Anterior cingulate cortex (tissue), 58 donors: ENCODE data around the gene DNPH1.

Source experiments
- DNase-seq, 58 donors: peaks; one replicate each; lab custom pipeline; 2025; lab: John Stamatoyannopoulos, UW

Gene DNPH1, protein sequence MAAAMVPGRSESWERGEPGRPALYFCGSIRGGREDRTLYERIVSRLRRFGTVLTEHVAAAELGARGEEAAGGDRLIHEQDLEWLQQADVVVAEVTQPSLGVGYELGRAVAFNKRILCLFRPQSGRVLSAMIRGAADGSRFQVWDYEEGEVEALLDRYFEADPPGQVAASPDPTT

DNA sequence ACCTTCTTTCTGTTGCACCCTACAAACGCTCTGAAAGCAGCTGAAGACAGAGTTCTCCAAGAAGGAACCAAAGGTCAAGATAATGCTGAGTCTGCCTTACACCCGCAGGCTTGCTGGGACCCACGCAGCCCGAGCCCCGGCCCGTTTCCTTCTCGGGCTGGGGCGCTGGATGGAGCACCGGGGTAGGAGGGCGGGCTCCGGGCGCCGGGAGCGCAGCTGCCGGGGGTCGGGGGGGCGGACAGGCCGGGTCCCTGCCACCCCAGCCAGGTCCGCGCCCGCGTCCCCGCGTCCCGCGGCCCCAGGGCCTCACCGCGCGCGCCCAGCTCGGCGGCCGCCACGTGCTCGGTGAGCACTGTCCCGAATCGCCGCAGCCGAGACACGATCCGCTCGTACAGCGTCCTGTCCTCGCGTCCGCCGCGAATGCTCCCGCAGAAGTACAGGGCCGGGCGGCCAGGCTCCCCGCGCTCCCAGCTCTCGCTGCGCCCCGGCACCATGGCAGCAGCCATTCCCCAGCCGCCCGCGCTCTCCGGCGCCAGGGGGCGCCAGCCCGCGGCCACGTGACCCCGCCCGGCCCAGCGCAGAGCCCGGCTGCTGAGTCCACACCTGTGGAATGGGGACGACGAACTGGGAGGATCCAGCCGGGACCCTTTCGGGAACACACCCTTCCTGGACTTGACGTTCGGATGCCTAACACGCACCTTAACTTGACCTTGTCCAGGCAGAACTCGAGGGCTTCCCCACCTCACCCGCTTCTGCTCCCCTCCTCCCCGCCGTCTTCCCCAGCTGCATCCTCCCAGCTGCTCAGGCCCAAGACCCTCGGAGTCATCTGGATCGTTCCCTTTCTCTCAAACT lies at the start of gene DNPH1:
DNPH1 (minus strand) TSS at position 531 of the 852 bp plus-strand sequence; CDS start at position 506, 25 bp downstream.
- peak in 54 of 58 donors; percentile 23 to 81 (median 64) for DNase-seq

DNA sequence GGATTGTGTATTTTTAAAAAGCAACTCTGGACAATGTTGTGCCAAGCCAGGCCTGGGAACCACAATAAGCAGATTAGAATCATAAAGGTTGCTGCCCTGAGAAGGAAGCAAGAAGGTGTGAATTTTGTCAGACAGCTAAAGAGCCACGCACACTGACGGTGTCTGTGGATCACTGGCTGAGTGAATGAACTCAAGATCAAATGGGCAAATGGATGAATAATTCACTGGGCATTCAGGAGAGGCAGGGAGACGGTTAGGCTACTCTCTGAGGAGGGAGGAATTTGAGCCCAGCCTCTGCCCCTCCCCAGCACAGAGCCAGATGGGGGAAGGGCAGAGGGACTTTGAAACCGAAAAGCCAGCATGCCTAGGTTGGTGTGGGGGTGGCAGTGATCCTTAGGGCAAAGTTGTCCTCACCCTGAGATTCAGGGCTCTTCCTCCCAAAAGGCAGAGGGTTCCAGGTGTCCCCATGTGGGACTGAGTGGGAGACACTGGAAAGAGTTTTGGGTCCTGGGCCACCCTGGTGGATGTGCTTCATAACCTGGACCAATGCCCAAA lies 49.3 kb upstream of the DNPH1 start:
- no peak for DNase-seq

DNA sequence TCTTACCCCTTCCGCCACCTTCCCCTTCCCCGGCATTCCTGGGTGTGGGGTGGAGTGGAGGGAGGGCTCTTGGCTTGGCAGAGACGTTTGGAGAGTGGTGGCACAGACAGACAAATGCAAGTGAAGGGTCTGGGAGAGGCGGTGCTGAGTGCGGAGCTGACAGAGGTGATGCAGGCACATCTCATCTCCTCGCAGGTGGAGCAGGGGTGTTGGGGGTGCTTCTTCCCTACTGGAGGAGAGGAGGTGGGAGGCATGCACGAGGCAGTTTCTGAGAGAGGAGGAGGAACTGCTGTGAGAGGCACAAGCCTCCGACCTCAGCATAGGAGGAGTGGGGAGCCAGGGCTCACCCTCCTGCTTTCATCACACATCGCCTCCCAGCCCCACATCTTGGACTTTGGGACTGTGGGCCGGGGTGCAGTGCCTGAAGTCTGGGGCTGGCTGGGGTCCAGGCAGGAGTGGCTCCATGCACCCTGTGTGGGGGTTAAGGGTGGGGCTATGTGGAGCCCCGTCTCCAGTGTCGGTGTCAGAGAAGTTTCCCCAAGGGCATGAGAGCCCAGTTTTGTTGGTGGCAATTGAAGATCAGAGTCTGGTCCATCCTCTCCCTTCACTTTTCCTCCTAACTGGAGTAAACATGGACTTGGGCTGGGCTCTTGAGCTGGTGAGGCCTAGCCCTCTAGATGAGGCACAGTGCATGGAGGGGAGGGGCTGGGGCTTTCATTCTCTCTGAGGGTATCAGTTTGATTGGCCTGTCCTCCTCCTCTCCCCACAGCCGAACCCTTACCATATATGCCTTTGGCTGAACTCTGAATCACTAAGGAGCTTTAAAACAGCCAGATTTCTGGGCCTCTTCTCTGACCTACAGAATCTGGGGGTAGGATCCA lies 48.6 kb upstream of the DNPH1 start:
- no peak for DNase-seq

DNA sequence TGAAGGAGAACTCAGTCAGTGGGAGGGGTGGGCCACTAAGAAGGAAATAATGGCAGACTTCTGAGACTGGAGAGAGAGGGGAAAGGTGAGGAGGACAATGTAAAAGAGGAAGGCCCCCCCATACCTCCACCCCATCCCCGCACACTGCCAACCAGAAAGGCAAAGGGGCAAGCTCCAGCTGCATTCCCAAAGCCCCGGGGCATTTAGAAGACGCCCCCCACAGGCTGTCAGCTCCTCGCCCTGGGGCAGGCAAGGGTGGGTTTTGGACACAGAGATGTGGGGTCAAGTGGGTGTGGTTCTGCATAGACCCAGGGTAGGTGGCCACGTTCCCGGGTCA lies 48.0 kb upstream of the DNPH1 start:
- no peak for DNase-seq

DNA sequence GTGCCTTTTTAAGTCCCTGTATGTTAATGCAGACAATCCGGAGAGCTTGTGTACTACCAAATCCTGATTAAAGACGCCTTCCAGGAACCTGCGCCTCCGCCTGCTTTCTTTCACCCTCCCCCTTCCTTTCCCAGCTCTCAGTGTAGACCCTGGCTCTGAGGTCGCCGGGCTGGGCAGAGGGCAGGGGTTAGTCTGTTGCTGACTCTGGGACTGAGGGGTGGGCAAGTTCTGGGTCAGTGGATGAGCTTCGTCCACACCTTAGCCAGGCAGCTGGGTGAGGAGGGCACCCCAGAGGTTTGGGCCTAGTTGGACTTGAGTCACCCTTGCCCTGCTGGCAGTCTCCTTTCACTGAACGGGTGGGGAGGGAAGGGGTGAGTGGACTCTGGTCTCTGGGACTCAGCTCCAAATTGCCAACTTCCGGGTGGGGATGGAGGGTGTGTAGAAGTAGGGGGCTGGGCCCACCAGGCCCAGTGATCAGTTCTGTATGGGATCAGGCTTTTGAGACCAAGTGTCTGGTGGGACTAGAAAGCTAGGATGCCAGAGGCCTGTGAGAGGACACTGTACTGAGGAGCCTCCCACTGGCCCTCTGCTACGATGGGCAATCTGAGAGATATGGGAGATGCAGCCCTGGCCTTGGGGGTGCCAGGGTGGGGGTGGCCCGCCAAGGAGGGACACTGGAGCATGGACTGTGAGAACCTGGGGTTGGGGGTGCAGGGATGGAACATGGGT lies 47.5 kb upstream of the DNPH1 start:
- peak in 1 of 58 donors; percentile 19 for DNase-seq

DNA sequence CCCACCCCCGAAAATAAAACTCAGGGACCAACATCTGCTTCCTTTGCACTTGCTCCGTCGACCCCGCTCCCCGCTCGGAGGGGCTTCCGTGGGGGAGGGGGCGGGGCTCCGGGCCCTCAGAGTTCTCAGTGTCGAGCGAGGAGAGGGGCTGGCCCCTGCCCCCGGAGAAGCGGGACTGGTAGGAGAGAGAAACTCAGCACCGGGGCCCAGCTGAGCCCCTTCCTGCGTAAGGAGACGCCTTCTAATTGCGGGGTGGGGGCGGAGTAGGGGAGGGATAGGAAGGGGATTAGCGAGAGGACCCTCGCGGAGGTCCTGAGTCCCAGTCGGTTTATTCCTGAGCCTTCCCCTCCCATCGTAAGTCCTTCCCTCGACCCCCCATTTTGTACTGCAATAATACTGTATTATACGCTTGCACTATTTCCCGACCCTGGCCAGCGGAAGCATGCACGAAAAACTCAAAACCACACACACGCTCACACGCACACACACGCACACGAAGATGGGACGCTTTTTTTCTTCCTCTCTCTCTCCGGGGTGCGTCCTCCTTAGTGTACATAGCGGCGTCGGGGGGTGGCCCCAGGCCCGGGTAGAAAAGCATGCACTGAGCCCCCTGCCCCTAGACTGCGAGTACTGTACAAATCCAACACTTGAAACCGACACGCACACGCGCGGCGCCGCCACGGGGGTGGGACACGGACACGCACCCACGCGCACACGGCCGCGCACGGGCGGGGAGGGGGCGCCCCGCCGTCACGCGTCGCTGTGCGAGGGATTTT lies 46.7 kb upstream of the DNPH1 start:
- no peak for DNase-seq

DNA sequence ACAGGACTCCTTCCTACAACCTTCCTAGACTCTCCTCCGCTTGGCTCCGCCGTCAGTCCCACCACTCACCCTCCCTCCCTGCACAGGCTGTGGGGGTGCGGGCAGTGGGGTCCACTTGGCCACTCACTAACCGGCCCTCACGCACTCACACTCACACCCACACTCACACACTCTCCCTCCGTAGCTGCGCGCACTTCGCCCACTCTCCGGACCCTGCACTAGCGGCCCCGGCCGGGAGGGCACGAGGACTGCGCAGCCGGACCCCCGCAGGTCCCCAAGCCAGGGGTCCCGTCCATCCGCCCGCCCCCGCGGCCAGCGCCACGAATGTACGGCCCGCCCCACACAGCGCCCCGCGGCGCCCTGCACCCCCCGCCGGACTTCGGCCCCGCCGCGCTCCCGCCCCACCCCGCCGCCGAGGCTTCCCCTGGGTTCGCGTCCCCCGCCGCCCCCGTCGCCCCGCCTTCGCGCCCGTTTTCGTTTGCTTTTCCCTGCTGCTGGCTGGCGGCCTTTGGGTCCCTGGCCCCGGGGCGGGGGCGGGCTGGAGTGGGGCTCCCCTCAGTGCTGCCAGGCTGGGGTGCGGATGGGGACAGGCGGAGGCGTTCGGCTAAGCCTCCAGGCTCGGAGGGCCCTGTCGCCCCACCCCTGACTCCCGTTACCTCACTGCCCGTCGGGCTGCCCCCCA lies 45.8 kb upstream of the DNPH1 start:
- DNase-seq, result peak in 3 of 58 donors; percentile 22 to 56 (median 24)

DNA sequence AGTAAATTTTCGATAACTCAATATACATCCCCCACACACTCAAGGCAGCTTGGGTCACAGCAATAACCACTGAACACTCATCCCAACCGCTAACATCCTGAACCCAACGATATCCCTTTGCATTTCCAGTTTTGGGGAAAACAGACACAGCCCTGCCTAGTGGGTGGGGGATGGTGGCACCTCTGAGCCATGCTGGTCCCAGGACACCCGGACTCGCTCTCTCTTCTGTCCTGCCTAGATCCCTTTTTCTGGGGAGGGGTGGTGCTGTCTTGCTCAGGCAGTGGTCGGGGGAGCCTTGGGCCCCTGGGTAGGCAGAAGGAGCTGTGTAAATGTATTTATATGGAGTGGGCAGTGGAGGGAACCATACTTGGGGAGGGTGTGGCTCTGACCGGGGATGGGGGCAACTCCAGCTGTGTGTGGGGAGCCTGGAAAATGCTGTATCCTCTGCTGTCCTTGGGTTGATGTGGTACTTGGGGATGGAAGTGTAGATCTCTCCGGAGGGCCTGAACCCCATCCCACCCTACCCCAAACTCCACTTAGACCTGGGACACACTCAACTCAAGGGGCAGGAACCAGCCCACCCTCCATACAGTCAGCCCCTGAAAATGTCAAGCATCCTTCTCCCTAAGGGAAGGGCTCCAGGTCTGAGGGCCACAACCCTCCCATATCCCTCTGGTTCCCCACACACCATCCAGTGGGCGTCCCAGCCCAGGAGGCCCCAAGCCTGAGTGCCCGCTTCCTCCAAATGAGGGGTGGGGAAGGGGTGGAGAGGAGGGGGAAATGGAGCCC lies 45.0 kb upstream of the DNPH1 start:
- DNase-seq, result no peak

DNA sequence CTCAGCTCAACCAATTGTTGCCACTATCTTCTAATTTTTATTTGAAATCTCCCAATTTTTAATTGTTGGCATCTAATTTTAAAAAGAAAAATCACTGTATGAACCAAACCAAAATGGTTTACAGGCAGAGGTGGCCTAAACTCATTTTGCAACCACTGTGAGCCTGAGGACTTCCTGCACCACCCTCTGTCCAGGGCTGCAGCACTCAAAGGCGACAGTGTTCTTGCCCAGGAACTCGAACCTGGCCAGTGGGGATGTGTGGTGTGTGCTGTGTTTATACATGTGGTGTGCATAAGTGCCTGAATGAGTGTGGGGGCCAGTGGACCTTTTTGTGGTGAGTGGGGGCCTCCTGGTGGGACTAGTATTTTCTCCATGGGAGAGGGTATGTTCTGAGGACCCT lies 44.4 kb upstream of the DNPH1 start:
- DNase-seq, result no peak

DNA sequence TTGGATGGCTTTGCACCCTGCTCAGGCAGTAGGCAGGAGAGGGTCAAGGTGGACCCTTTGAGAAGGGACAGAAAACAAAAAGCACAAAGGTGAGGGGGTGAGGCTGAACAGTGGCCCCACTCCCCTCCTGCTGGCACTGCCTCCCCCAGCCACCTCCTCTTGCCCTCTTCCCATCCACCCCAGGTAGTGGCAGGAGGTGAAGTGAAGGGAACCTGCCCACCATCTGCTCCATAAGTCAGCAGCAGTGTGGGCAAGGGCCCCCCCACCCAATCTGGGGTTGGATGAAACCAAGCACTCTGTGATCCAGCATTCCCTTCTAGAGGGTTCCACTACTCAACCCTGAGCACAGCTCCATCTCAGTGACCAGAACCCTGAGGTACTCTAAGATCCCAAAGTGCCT lies 42.7 kb upstream of the DNPH1 start:
- no peak for DNase-seq

DNA sequence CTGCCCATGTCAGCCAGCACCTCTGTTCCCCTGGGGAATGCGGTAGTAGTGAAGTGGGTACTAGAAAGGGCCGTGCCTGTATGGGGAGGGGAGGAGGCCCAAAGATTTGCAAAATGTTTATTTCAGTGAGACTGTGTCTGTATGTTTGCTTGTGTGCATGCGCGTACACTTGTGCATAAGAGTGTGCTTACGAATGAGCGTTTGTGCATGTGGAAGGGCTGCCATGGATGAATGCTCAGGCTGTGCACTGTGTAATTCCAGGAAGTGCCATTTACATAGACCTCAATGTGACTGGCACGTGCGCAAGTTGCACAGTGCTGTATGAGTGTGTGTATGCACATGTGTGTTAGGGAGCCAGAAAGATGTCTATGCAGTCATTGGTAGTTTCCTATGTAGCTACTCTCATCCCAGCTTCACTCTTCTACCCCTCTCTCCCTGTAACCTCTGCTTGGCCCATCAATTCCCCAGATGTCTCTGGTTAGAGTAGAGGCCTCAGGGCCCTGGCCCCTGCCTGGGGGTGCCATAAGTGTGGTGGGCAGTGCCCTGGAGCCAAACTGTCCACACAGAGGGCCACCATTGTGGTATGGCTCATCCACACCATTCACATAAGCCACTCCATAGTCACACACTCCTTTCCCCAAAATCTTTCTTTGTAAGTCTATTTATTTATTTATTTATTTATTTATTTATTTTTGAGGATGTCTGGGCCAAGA lies 42.0 kb upstream of the DNPH1 start:
- DNase-seq, result no peak

DNA sequence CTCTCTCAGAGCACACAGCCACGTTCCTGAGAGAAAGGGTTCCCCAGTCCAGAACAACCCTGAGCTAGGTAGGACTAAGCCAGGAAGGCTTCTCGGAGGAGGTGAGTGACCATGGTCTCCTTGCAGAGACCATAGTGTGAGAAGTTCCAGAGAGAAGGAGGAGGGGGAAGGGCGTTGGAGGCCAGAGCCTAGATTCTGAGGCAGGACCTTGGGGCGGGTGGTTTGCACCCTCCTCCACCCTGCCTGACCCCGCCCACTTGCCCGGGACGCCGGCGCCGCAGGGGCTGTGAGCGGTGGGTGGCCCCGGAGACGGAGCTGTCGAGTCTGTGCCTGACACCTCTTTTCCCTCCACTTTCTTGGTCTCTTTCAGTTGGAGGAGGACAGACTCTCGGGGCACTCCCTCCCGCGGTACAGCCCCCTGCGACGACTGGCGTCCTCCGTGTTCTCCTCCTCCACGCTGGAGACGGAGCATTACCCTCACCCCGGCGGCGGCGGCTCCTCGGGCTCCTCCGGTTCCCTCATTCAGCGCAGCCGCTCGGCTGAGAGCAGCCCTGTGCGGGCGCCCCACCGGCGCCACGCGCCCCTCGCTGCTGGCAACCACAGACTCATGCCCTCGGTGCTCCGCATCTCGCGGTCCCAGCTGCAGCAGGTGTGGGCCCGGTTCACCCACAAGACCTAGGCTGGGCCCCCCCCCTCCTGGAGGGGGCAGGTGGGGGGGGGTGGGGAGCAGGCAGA lies 40.2 kb upstream of the DNPH1 start:
- no peak for DNase-seq

DNA sequence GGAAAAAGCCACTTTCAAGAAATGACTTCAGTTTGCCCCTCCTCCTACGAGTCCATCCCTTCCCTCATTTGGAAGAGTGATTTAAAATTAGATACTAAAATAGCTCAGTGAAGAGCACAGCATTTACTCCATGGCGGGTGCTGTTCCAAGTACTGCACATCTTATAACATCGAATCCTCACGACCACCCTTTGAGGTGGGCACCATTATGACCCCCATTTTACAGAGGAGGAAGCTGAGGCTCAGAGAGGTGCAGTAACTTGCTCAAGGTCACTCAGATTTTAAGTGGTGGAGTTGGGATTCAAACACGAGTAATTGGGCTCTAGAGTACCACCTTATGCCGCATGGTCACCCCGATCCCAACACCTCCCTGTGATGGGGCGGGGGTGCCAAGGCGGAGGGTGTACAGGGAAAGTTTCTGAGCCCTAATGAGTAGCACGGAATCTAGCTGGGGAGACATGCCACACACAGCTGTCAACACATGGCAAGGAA lies 39.5 kb upstream of the DNPH1 start:
- DNase-seq, result no peak

DNA sequence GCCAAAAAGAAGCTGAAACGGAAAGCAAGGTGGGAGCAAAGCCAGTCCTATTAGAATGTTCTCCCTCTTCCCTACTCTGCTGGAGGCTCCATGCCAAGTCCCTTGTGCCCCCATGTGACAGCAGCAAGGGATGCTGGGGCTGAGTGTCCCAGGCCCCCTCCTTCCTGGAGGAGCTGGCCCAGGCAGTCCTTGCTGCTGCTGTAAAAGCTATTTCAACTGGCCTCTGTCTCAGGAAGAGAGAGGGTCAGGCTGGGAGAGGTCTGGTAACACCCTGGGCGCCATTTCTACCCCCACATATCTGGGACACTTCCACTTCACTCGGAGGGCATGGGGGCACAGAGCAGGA lies 39.0 kb upstream of the DNPH1 start:
- peak in 55 of 58 donors; percentile 15 to 90 (median 68) for DNase-seq

DNA sequence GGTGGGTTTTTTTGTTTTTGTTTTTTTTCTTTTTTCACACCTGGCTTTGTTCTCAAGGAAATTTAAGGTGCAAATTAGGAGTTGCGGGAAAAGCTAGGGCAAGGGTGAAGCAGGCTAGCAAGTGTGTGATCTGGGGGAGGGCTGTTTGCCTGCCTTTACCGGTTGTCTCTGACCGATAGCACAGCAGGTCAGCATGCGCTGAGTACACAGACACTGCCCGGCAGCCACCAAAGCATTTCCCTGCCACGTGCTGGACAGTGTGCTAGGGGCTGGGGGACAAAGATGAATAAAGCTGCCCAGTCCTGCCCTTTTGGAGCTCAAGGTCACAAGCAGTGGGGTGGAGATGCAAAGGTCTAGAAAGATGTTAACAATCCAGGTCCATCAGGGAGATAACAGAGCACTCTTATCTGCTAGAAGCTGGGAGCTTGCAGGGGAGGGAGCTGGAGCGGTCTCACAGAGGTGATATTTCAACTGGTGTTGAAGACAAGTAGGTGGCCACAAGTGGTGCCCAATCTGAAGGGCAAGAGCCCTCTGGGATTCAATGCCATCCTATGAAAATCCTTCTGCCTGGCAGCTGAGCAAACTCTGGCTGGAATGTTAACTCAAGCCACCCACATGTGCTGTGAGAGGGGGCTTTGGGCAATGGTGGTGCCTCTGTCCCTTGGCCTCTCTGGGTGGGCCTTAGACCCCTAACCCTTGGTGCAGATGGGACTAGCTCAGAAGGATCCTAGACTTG lies 38.5 kb upstream of the DNPH1 start:
- no peak for DNase-seq

DNA sequence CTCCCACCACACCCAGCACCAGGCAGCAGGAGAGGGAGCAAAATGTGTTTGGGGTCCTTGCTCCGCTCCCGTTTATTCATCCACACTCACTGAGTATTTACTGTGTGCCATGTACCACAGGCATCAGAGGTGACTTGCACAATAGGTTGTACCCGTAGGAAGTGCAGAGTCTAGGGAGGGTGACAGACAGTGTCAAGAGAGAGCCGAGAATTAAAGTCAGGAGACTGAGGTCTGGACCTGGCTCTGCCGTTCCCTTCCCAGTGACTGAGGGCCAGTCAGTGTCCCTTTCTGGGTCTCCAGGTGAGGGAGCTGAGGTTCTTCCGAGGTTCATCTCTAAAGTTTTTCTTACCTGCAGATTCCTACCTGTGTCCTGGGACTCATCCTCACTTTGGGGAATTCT lies 36.3 kb upstream of the DNPH1 start:
- DNase-seq, result no peak
